Left colon (tissue), 2 donors: ENCODE measurements around the gene F2RL3. TPM values are rescaled to one million over a fixed set of nuclear protein-coding genes. Genes with fewer than 3 reads are reported as not detected.
A peak's percentile ranks its signal among the peaks of the same experiment; 100 is the strongest.

ENCODE experiments used
- ATAC-seq: fragments of 200-7000 bp; cut with Tn5 transposase; one replicate; pipeline ENCODE4 v1.9.1; 2020; ENCODE audit warnings: mild to moderate bottlenecking, moderate library complexity
- DNase-seq, 2 donors: peaks; one replicate each; pipeline ENCODE4 v3.0.0-alpha.2; 2020
- intact Hi-C, 2 donors: fragments of 100-400 bp; cut with DNase I in 1 of 2; cut with micrococcal nuclease in 1 of 2; formaldehyde crosslinking; loops; one replicate each; pipeline versions ENCODE4 v1.11.2 to v1.14.0; 2022; cut with DNase I, micrococcal nuclease
- long read RNA-seq: library from polyadenylated mRNA; unstranded; transcript quantifications from one replicate; pipeline ENCODE4 v2.0.0, GENCODE V29; 2021
- total RNA-seq, 2 donors: library from RNA; stranded (reverse); fragmentation: NEBNext Ultra II Directional; extraction: Animal tissue kit (Norgen Biotek cat#: 25700); gene quantifications; one replicate each; pipeline ENCODE4 v1.2.1, GENCODE V29; 2021
- donor health status: DM: no; HTN: no; CAD: no.
- donor health status: DM: yes; HTN: yes; CAD: no.

The F2RL3 gene
- total RNA-seq: 1 to 10 TPM; 1.1 to 2.6 TPM
- long read RNA-seq, transcript F2RL3-201 (2 exons, 3,473 nt): major isoform, 7 of 13 reads
- long read RNA-seq, partial matches to known transcripts: 0 of 13 reads
- long read RNA-seq, other reads (novel, unspliced or antisense): 5 of 13 reads

- intact Hi-C loops: no loop called here
- peak; percentile 17 for ATAC-seq
- peak; percentile 51 to 74 for DNase-seq
These were observed at the start of gene F2RL3 for GRCh38 chr19:16888629-16889365. TSS of gene F2RL3 (plus strand) at chr19:16888999. CDS start at chr19:16889190, 191 bp downstream.

DNA sequence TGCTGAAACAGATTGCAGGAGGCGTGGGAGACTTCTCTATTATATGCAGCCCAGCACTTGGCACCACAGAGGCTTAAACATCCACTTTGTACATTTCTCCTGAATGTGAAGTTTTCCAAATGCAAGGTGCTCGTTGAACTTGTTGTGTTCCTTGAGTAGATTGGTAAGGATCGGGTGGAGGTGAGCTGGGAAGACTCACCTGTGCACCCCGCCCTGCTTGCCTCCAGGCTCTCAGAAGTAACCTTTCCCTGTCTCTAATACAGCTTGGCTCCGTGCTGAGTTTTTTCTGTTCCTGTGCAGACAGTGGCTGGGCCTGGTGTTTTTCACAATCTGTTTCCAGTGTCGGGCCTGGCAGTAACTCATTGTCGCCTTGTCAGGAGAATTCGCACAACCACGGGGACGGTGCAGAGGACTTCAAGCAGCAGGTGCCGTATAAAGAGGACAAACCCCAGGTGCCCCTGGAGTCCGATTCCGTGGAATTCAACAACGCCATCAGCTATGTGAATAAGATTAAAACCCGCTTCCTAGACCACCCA is 47.3 kb upstream of the F2RL3 start:
- DNase-seq (no peak), ATAC-seq (no peak)
- intact Hi-C loops: no loop called here

GRCh38 chr19:16846901-16847300 is 41.9 kb upstream of the F2RL3 start:
- intact Hi-C loops: no loop called here
- ATAC-seq (no peak), DNase-seq (no peak)

DNA sequence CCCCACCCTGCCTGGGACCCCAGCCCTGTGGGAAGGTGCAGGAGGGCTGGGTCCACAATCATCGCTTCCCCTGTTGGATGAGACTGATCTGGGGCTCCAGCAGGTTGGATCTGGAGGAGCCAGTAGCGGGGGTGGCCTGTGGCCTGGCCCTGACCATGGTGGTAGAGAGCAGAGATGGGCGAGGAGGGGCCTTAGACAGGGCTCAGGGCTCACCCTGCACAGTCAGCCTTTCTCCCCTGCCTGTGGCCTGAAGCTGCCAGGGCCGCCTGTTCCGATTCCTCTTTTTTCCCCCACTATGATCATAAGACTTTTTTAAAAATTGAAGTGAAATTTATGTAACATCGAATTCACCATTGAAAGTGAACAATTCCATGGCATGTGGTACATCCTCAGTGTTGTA is 41.4 kb upstream of the F2RL3 start:
- intact Hi-C loops: no loop called here
- no peak for DNase-seq
- ATAC-seq: no peak

DNA sequence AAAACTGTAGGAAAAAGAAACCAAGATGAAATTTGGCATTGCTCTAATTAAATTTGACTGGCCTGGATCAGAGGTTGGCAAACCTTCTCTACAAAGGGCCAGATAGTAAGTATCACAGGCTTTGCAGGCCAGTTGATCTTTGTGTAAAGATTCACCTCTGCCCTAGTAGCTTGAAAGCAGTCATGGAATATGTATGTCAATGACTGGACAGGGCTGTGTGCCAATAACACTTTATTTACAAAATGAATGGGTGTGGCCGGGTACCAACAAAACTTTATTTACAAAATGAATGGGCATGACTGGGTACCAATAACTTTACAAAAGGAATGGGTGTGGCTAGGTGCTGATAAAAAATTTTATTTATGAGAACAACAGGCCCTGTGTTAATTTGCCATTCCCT is 39.6 kb upstream of the F2RL3 start:
- ATAC-seq (peak; percentile 90), DNase-seq (no peak)
- intact Hi-C loops: no loop called here

DNA sequence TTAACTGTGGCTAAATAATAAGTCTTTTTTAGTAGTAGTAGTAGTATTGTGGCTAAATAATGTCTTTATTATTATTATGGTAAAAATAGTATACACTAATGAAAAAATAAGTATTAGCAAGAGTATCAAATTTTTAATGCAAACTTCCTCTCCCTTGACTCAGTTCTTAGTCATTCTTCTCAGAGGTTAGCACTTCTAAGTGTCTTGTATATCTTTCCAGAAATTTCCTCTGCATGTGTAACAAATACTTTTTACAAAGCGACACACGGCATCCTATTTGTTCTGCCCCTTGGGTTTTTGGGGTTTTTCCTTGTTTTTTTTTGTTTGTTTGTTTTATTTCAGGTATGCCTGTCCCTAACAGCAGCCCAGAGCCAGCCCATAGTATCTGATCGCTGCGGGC is 38.7 kb upstream of the F2RL3 start:
- no peak for ATAC-seq
- no peak for DNase-seq
- intact Hi-C loops: no loop called here

DNA sequence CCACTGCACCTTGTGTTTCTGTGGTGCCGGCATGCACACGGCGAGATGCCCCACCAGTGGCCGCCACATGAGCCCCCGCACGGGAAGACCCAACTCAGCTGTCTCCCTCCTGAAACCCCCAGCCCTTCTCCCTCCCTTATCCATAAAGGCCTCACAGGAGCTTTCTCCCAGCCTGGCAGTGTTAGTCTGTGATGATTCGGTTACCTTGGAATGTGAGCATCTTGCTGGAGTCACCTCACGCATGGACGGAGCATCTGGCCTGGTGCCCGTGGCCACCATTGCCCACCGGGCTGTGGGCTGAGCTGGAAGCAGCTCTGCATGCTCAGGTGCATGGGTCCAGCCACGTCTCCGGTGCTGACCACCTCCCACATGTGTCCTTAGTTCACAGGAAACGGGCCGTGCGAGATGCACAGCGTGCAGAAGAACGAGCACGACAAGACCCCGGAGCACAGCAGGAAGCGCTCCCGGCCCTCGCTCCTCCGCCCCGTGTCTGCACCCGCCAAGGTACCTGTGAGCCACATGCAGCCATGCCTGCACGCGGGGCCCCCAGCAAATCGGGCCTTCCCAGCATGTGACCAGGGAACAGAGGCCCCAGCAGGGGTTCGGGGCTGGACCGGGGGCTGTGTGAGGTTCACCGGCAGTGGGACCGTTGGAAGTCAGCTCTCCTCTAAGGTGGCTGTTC is 37.6 kb upstream of the F2RL3 start:
- ATAC-seq (no peak), DNase-seq (no peak)
- intact Hi-C loops: no loop called here

DNA sequence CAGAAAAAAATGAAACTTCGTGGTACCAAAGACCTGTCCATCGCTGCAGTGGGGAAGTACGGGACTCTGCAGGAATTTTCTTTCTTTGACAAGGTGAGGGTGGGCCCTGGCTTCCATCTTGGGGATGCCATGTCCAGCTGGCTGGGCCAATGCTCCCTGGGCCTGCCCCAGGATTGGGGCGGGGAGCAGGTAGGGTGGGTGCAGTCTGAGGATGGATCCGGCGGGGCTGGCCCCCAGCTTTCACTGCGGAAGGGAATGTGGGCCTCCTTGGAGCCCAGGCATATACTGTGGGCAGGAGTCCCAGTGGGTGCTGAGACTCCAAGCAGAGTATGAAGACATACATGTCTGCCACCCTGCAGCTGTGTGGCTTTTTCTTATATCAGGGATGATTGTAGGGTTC is 35.7 kb upstream of the F2RL3 start:
- ATAC-seq: no peak
- DNase-seq: no peak
- intact Hi-C loops: no loop called here

DNA sequence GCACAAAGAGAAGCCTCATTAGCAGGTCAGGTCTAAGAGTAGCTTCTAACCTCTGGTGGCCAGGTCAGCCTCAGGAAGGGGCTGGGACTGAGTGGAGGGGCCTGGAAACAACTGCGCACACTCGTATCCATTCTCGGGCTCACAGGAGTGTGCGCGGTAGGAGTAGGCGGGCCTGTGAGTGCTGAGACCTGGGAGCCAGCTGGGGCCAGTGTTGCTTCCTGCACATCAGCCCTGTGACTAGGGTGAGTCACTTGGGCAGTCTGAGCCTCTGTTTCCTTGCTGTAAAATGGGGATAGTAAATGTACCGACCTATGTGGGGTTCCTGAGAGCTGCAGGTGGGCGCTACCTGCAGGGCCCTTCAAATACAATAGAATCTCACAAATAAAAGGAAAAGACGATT is 32.7 kb upstream of the F2RL3 start:
- ATAC-seq (no peak), DNase-seq (no peak)
- intact Hi-C loops: no loop called here

GRCh38 chr19:16859626-16860025 is 29.2 kb upstream of the F2RL3 start:
- intact Hi-C loops: no loop called here
- DNase-seq (no peak), ATAC-seq (no peak)

DNA sequence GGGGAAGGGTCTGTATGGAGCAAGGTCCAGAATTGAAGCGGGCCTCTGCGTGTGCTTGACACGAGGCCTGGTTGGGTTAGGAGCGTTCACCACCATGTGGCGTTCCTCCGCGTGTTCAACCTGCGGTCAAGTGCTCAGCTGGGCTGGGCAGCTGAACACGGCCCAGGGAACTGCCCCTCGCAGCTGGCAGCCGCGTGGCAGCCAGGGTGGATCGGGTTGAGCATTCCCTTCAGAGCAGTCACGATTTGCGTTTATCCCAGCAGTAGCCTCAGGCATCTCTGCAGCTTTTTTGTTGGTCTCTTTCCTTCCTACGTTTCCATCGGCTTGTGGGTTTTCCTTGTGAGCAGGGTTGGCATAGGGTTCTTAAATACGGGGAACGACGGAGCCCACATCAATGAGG is 28.7 kb upstream of the F2RL3 start:
- no peak for DNase-seq
- no peak for ATAC-seq
- intact Hi-C loops: no loop called here

DNA sequence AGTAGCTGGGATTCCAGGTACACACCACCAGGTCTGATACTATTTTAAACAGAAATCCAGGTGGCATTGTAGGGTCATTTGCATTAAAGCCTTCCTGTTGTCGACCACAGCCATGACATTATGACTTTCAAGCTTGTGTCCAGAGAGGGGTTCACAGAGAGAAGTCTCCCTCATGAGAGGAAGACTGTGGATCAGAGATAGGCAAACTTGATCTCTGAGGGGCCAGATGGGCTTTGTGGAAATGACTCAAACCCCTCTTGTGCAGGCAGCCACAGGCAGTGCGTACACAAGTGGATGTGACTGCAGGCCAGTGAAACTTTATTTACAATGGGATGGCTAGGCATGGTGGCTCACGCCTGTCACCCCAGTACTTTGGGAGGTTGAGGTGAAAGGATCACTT is 27.8 kb upstream of the F2RL3 start:
- intact Hi-C loops: no loop called here
- DNase-seq (no peak), ATAC-seq (no peak)

GRCh38 chr19:16861834-16862233 is 27.0 kb upstream of the F2RL3 start:
- intact Hi-C loops: no loop called here
- no peak for DNase-seq
- ATAC-seq: no peak

GRCh38 chr19:16862826-16863415 is 25.9 kb upstream of the F2RL3 start:
- DNase-seq: no peak
- intact Hi-C loops: no loop called here
- ATAC-seq: no peak

DNA sequence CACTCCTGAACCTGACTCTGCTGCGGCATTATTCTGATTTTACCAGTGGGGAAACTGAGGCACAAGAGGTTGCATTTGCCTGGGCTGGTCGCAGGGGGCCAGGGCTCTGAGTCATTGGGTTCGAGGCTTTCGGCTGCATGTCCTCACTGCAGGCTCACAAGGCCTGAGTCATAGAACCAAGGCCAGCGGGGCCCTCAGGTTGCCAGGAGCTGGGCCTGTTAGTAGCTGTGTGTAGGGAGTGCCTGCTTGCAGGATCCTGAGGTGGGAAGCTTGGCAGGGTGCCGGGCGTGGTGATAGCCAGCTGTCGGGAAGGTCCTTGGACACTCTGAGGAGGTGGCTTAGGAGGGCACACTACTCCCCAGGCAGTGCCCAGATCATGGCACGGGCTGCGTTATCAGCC is 21.6 kb upstream of the F2RL3 start:
- DNase-seq (no peak), ATAC-seq (no peak)
- intact Hi-C loops: no loop called here

GRCh38 chr19:16868423-16869130 is 20.2 kb upstream of the F2RL3 start:
- ATAC-seq (no peak), DNase-seq (no peak)
- intact Hi-C loops: no loop called here

DNA sequence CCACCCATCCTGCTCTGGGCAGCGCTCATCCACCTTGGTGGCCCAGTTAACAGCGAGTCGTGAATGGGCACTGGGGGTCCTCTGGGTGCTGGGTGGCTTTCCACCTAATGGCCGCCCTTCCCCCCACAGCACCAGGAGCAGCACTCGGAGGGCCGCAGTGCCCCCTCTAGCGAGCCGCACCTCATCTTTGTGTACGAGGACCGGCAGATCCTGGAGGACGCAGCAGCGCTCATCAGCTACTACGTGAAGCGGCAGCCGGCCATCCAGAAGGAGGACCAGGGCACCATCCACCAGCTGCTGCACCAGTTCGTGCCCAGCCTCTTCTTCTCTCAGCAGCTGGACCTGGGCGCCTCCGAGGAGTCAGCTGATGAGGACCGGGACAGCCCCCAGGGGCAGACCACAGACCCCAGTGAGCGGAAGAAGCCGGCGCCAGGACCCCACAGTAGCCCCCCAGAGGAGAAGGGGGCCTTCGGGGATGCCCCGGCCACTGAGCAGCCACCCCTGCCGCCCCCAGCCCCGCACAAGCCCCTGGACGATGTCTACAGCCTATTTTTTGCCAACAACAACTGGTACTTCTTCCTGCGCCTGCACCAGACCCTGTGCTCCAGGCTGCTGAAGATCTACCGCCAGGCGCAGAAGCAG is 19.3 kb upstream of the F2RL3 start:
- ATAC-seq (no peak), DNase-seq (no peak)
- intact Hi-C loops: no loop called here

DNA sequence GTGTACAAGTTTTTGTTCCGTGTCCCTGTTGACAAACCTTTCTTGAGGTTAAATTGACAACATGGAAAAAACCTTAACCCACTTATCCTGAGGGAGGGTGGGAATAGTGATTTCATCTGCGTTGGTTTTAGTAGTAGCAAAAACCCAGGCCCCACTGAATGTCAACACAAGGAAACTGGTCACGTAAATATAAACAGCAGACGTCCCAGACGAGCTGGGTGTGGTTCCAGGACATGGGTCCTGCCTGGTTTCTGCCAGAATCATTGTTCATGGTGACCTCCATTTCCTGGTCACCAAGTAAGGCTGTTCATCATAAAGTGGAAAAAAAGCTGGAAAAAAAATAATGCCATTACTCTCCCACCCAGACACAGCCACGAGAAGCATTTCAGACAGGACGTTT is 16.9 kb upstream of the F2RL3 start:
- intact Hi-C loops: no loop called here
- DNase-seq: peak in 1 of 2 donors; percentile 42
- ATAC-seq: peak; percentile 88

DNA sequence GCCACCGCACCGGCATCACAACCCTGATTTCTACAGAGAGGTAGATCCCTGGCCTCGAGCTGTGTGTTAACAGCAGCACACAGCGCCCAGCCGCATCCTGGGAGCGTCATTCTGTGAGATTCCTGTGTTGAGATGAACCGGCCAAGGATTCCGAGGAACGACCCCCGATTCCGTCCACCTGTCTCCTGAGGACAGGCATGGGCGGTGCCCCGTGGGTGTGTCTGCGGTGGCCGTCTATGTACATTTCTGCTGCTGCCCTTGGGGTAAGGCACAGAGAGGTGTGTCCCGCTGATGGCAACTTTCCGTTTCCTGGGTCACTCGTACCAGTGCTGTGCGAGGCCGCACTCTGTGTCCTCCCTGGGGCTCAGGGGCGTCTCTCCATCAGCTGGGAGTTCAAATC is 16.1 kb upstream of the F2RL3 start:
- DNase-seq: no peak
- intact Hi-C loops: no loop called here
- peak; percentile 13 for ATAC-seq
